Eye (tissue), 1 donor: ENCODE measurements around the gene CPM.
A peak's percentile ranks its signal among the peaks of the same experiment; 100 is the strongest.

Source experiments
- DNase-seq: peaks from one replicate; pipeline ENCODE4 v3.0.0-alpha.2; 2015

The CPM gene

GRCh38 chr12:68932961-68933893, at the start of gene CPM:
TSS of gene CPM (minus strand) at chr12:68933171. CDS start at chr12:68932837, 334 bp downstream.
- DNase-seq, result peak; percentile 74

- no peak for DNase-seq
Observed at GRCh38 chr12:68981516-68981915, 48.5 kb upstream of the CPM start.

DNA sequence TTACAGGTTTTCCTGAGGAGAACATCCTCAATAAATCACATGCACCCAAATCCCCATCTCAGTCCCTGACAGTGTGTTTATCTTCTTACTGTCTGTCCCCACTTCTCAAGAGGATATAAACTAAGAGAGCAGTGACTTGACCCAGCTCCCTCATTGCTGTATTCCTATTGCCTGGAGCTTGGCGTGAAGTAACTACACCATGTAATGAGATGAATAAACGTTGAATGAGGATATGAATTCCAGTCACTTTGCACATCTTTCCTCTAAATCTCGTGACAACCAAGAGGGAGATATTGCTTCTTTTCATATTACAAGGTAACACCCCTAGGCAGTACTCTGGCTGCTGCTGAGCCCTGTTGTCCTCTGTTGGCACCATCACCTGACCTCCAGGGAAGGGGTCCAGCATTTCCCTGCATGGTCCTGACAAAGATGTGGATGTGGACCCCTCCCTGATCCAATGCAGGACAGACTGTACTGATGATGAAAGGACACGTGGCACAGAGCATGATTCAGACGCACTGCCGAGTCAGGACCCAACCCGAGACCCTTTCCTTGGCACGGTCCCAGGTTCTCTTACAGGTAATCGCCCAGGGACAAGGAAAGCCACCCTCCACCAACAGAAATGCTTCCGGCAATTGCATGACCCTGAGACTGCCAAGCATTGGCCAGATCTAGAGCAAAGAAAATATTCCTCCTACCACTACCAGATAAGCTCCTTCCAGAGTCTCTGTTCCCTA, 47.7 kb upstream of the CPM start:
- no peak for DNase-seq

- DNase-seq, result no peak
Observed at GRCh38 chr12:68978678-68979077, 45.7 kb upstream of the CPM start.

GRCh38 chr12:68977909-68978610, 45.1 kb upstream of the CPM start:
- no peak for DNase-seq

- no peak for DNase-seq
Observed at GRCh38 chr12:68977335-68977734, 44.4 kb upstream of the CPM start.

DNA sequence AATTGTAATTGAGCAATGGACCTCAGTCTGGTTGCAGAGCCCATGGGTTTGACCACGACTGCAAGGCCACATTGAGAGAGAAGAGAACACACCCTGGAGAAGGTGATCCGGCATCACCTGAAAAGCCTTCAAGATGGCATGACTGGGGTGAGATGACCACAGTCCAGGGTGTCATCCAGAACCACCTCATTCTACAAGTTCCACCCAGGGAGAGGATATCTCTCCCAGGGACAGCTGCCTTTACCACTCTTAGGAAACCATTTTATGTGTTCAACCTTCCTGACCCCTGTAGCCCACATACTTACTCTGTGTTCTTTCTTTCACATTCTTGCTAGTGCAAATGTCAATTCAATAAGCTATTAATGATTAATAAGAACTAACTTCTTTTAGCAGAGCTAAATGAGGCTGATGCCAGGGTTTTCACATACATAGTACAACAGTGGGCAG, 43.4 kb upstream of the CPM start:
- no peak for DNase-seq

DNA sequence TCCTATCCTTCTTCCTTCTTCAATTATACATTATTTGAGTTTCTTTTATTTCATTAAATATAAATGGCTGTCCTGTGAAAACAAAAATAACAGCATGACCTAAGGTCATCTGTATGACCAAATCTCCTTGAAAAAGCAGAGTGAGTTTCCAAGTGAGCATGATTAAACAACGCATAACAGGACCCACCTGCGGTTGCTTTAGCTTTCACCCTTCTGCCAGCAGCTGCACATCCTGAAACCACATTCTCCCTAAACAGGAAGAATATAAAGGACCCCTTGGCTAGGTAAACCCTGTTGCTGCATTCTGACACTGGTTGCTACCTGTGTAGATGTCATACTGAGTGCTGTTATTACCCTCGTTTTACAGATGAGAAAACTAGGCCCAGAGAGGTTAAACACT, 42.8 kb upstream of the CPM start:
- DNase-seq, result no peak

DNA sequence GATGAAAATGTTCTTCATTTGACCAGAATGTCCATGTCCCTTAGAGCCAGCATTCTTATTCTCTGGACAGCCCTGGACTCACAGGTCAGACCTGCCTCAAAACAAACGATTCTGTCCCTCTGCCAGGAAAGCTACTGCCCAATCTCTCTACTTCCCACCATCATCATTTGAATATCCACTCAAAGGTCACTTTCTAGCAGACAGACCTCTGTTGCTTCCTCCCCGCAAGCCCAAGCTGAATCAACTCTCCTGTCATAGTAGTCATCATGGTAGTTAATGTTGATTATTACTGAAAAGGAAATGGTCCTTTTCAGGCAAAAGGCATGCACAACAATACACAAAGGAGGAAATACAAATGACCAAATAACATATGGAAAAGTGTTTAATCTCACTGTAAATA, 39.6 kb upstream of the CPM start:
- no peak for DNase-seq

- DNase-seq, result no peak
Observed at GRCh38 chr12:68971404-68971803, 38.4 kb upstream of the CPM start.

DNA sequence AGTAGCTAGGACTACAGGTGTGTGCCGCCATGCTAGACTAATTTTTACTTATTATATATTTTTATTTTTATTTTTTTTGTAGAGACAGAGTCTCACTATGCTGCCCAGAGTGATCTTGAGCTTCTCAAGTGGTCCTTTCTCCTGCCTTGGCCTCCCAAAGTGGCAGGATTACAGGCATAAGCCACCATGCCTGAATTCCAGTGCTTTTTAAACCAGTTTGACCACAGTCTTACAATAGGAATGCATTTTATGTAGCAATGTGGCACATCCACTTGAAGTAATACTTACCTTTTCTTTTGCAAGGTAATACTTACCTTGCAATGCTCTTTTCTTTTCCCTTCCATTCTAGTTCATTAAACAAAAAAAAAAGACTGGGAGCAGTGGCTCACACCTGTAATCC, 38.0 kb upstream of the CPM start:
- no peak for DNase-seq

- no peak for DNase-seq
Observed at GRCh38 chr12:68970306-68970705, 37.3 kb upstream of the CPM start.

DNA sequence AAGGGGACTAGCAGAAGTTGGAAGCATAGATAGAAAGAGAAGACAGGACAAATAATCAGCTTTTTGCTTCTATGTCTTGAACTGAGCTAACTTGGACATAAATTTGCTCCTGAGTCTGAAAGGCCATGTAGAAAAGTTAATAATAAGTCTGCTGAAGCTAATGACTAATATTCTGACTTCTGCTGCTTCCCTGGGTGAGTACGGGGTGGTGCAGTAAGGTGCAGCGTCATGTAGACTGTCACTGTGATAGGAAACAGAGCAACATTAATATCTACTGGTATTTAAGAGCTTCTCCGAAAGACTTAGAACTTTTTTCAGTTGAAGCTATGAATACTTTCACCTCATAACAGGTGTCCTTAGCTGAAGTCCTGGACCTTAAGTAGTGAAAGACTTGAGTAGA, 34.1 kb upstream of the CPM start:
- no peak for DNase-seq

GRCh38 chr12:68963856-68964745, 31.1 kb upstream of the CPM start:
- no peak for DNase-seq

- DNase-seq, result no peak
Observed at GRCh38 chr12:68962877-68963855, 30.2 kb upstream of the CPM start.

- peak; percentile 8 for DNase-seq
Observed at GRCh38 chr12:68959891-68960464, 27.0 kb upstream of the CPM start.

GRCh38 chr12:68959143-68959858, 26.3 kb upstream of the CPM start:
- no peak for DNase-seq

GRCh38 chr12:68958322-68958721, 25.4 kb upstream of the CPM start:
- DNase-seq, result no peak

DNA sequence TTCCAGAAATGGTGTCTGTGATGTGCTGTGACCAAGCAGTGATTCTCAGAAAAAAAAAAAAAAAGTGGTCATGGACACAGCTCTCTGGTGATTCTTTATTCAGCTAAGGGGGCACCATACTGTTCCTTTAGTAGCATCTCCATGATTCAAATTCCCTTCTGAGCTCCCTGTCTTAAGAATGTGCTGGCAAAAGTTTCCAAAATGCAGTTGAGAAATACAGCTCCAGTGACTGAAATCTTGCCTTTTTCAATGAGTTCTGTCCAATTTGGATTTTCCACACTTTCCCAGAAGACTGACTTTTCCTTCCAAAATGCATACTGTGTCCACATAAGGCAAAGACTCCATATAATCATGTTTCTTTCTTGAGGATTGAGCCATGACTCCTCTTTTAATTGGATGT, 24.3 kb upstream of the CPM start:
- no peak for DNase-seq

- no peak for DNase-seq
Observed at GRCh38 chr12:68956466-68956865, 23.5 kb upstream of the CPM start.
